DND-41 (cell line): ENCODE results near the gene MAP6.

Source experiments
- EZH2 ChIP-seq: IDR thresholded peaks from 3 replicates; pipeline ENCODE4 v1.6.1; 2012; ENCODE audit warnings: borderline replicate concordance, low read depth, mild to moderate bottlenecking, moderate library complexity, low read length, inconsistent platforms; ENCODE audit not compliant: severe bottlenecking
- TF ChIP-seq, protein P1 (sequence below): IDR thresholded peaks from 2 replicates; pipeline ENCODE4 v1.5.1; 2012; ENCODE audit warnings: borderline replicate concordance, low read length, moderate library complexity, mild to moderate bottlenecking; ENCODE audit not compliant: poor library complexity, severe bottlenecking; ENCODE audit errors: extremely low read depth

DNA sequence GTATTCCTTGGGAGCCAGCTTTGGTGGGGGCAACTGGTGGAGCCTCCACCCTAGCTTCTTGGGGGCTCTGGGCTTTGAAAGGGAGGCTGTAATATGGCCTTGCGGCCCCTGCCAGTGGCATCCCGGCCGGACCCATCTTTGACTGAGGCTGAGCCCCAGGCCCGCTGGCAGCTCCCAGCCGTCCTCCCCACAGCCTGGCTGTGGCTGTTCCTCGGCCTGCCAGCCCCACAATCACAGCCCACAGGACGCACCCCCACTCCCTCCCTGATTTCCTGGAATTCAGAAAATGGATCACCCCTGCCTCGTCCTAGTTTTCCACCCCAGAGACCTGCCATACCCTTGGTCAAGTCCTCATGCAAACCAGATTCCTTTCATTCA, 83.6 kb downstream of the MAP6 start:
- TF ChIP-seq, protein P1, sequence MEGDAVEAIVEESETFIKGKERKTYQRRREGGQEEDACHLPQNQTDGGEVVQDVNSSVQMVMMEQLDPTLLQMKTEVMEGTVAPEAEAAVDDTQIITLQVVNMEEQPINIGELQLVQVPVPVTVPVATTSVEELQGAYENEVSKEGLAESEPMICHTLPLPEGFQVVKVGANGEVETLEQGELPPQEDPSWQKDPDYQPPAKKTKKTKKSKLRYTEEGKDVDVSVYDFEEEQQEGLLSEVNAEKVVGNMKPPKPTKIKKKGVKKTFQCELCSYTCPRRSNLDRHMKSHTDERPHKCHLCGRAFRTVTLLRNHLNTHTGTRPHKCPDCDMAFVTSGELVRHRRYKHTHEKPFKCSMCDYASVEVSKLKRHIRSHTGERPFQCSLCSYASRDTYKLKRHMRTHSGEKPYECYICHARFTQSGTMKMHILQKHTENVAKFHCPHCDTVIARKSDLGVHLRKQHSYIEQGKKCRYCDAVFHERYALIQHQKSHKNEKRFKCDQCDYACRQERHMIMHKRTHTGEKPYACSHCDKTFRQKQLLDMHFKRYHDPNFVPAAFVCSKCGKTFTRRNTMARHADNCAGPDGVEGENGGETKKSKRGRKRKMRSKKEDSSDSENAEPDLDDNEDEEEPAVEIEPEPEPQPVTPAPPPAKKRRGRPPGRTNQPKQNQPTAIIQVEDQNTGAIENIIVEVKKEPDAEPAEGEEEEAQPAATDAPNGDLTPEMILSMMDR: no peak
- TF ChIP-seq EZH2: no peak
